AG08395 (cell line): ENCODE measurements around the gene FABP3.
A peak's percentile ranks its signal among the peaks of the same experiment; 100 is the strongest.
"Not testable (repeated sequence)": the region's sequence is repeated elsewhere in the genome, so short reads cannot be mapped to it uniquely, and the experiment has no call there.

Experiments
- DNase-seq: peaks from one replicate; pipeline ENCODE4 v3.0.0; 2012; ENCODE audit warnings: mixed read lengths, low spot score

The FABP3 gene

GRCh38 chr1:31398246-31398645 is 25.4 kb upstream of the FABP3 start:
- no peak for DNase-seq

- no peak for DNase-seq
Measured at GRCh38 chr1:31397360-31398095, 24.7 kb upstream of the FABP3 start.

GRCh38 chr1:31396633-31397351 is 23.9 kb upstream of the FABP3 start:
- DNase-seq = peak; percentile 88

GRCh38 chr1:31394584-31395193 is 21.8 kb upstream of the FABP3 start:
- DNase-seq = peak; percentile 85

DNA sequence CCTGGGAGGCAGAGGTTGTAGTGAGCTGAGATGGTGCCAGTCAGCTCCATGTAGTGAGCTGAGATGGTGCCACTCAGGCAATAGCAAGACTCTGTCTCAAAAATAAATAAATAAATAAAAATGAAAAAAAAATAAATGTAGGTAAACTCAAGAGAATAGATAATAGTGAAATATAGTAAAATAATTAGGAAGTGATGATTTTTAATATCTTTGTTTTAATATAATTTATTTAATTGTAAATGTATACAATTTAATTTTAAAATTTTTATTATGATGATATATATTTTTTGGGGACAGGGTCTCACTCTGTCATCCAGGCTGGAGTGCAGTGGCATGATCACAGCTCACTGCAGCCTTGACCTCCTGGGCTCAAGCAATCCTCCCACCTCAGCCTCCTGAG is 20.6 kb upstream of the FABP3 start:
- no peak for DNase-seq

DNA sequence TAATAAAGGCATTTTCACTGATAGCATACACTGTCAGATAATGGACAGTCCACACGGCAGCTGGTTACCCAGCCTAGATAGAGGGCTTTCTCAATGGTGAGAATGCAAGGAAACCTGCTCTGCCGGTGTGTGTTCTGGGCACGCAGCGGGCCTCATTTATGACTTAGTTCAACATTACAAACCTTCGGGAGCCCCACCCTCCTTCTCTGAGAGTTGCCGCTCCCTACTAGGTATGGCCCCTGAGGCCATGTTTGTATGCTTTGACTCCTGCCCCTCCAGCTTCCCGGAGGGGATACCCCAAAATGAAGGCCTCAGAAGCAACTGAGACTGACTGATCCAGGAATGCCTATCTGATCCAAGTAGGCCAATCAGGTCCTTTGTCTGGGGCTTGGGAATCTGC is 17.2 kb upstream of the FABP3 start:
- no peak for DNase-seq

DNA sequence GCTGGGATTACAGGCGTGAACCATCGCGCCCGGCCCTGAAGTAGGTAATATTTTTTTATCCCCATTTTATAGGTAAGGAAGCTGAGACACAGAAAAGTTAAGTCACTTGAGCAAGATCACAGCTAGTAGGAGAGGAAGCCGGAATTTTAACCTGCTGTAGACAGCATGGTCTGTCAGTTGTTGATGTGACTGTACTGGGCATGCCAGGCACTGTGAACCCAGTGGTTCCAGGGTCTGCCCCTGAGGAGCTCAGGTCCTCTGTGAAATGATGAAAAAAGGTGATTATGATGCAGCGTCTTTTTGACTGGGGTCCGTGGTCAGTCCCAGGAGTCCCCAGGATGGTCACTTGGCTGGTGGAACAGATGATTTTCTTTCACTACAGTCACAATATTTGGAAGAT is 16.7 kb upstream of the FABP3 start:
- DNase-seq = no peak

GRCh38 chr1:31387612-31388011 is 14.7 kb upstream of the FABP3 start:
- DNase-seq = no peak

- DNase-seq = not testable (repeated sequence)
Measured at GRCh38 chr1:31386576-31387243, 13.8 kb upstream of the FABP3 start.

DNA sequence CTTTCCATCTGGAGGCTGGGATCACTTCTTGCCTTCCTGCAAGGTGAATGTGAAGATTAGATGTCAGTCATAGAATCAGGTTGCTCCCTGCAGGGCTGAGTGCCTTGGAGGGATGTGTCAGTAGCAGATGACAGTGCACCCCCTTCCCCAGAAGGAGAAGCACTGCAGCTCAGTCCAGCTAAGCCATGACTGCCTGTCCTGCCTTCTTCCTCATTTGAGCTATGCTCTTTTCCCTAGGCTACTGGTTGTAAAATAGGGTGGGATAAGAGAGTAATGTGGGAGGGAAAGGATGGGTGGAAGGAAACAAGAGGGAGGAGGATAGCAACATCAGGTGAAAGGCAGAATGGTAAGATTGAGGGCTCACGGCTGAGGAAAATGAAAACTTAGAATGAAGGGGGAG is 11.1 kb upstream of the FABP3 start:
- no peak for DNase-seq

GRCh38 chr1:31382379-31382989 is 9.6 kb upstream of the FABP3 start:
- no peak for DNase-seq

GRCh38 chr1:31381394-31382294 is 8.8 kb upstream of the FABP3 start:
- no peak for DNase-seq

DNA sequence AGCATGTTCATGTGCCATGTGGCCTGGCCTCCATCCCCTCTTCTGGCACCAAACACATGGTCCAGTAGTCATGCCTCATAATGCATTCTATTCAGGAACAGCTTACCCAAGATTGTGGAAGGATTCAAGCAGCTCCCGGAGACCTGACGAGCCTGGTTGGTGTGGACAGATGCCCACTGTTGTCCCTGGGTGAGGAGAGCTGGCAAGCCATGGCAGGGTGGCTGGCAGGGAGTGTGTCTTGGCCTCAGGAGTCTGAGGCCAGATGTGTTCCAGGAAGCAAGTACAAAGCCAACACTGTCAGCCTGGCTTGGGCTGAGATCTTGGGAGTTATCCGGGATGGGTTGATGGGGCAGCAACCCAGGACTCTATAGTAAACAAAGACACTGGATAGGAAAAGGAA is 7.3 kb upstream of the FABP3 start:
- DNase-seq = no peak

- no peak for DNase-seq
Measured at GRCh38 chr1:31378001-31378400, 5.1 kb upstream of the FABP3 start.

GRCh38 chr1:31377364-31377863 is 4.5 kb upstream of the FABP3 start:
- DNase-seq = no peak

- DNase-seq = peak; percentile 98
Measured at GRCh38 chr1:31376375-31377134, 3.7 kb upstream of the FABP3 start.

- DNase-seq = no peak
Measured at GRCh38 chr1:31374511-31375196, 1.8 kb upstream of the FABP3 start.

DNA sequence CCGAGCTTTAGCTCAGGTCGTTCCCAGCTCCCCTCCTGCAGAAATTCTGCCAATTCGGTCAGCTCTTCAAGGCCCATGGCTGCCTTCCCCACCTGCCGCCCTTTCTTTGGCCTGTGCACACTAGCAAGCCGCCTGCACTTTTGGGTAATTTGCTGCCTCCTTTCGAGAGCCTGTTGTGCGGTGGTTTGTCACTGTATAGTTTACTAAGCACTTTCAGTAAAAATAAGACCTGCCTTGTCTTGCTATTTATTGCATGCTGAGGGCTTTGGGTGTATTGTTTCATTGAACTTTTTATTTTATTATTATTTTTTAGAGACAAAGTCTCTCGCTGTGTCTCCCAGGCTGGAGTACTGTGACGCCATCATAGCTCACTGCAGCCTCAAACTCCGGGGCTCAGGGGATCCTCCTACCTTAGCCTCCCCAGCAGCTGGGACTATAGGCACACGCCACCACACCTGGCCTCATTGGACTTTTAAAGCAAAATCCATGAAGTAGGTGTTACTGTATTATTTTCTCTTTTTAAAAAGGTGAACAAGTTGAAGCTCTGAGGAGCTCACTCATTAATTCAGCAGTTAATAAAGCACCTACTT is 1.1 kb upstream of the FABP3 start:
- DNase-seq = no peak

GRCh38 chr1:31372751-31373055 is 173 bp downstream of the FABP3 start:
- DNase-seq = no peak
